GM23248 (cell line): Measurements from ENCODE around the gene LCE2C. TPM values are rescaled to one million over a fixed set of nuclear protein-coding genes. Genes with fewer than 3 reads are reported as not detected.
"Not testable (repeated sequence)": the region's sequence is repeated elsewhere in the genome, so short reads cannot be mapped to it uniquely, and the experiment has no call there.

Experiments used
- DNase-seq: peaks from one replicate; pipeline ENCODE4 v3.0.0-alpha.2; 2015
- H2AFZ ChIP-seq: fragments of 200-600 bp; sonication (generic); 2 replicates; pipeline ENCODE4 v1.6.1; 2016; ENCODE audit warnings: antibody characterized with exemption
- H3F3A ChIP-seq: fragments of 200-600 bp; sonication (generic); 2 replicates; pipeline ENCODE4 v1.6.1; 2016; ENCODE audit warnings: mild to moderate bottlenecking, antibody characterized with exemption, mixed run types; ENCODE audit not compliant: insufficient read depth
- H3K27ac ChIP-seq: fragments of 200-600 bp; sonication (generic); 2 replicates; pipeline ENCODE4 v1.5.1; 2016; ENCODE audit warnings: mild to moderate bottlenecking
- H3K27me3 ChIP-seq: fragments of 200-600 bp; sonication (generic); replicated peaks from 2 replicates; pipeline ENCODE4 v1.6.1; 2016; ENCODE audit warnings: mild to moderate bottlenecking; ENCODE audit not compliant: insufficient read depth
- H3K36me3 ChIP-seq: fragments of 200-600 bp; sonication (generic); 2 replicates; pipeline ENCODE4 v1.6.1; 2016; ENCODE audit warnings: low read depth, mild to moderate bottlenecking
- H3K4me1 ChIP-seq: fragments of 200-600 bp; sonication (generic); 2 replicates; pipeline ENCODE4 v1.6.1; 2016; ENCODE audit warnings: mild to moderate bottlenecking; ENCODE audit not compliant: insufficient read depth
- H3K4me2 ChIP-seq: fragments of 200-600 bp; sonication (generic); one replicate; pipeline ENCODE4 v1.6.1; 2016; ENCODE audit warnings: mild to moderate bottlenecking; ENCODE audit not compliant: unreplicated experiment
- H3K4me3 ChIP-seq: fragments of 200-600 bp; sonication (generic); 2 replicates; pipeline ENCODE4 v1.5.1; 2016; ENCODE audit warnings: mild to moderate bottlenecking
- H3K79me2 ChIP-seq: fragments of 200-600 bp; sonication (generic); 2 replicates; pipeline ENCODE4 v1.6.1; 2016; ENCODE audit warnings: mild to moderate bottlenecking; ENCODE audit not compliant: insufficient read depth
- H3K9ac ChIP-seq: fragments of 200-600 bp; sonication (generic); 2 replicates; pipeline ENCODE4 v1.6.1; 2016; ENCODE audit warnings: mild to moderate bottlenecking
- H3K9me2 ChIP-seq: fragments of 200-600 bp; sonication (generic); 2 replicates; pipeline ENCODE4 v1.6.1; 2016; ENCODE audit warnings: mixed run types, mild to moderate bottlenecking, moderate library complexity; ENCODE audit not compliant: insufficient read depth
- H3K9me3 ChIP-seq: fragments of 200-600 bp; sonication (generic); one replicate; pipeline ENCODE4 v1.6.1; 2017; ENCODE audit warnings: low read depth
- H4K20me1 ChIP-seq: fragments of 200-600 bp; sonication (generic); 2 replicates; pipeline ENCODE4 v1.6.0; 2016; ENCODE audit not compliant: insufficient read depth
- EZH2 ChIP-seq: fragments of 200-600 bp; sonication (generic); IDR thresholded peaks from 2 replicates; pipeline ENCODE4 v1.6.1; 2018; ENCODE audit warnings: antibody characterized with exemption, mild to moderate bottlenecking; ENCODE audit not compliant: insufficient read depth, poor library complexity, severe bottlenecking
- EZH2phosphoT487 ChIP-seq: fragments of 200-600 bp; sonication (generic); IDR thresholded peaks from 2 replicates; pipeline ENCODE4 v1.6.1; 2018; ENCODE audit warnings: antibody characterized with exemption, moderate library complexity, mild to moderate bottlenecking, low read depth; ENCODE audit not compliant: insufficient read depth
- WGBS, 2 experiments: methylation state at CpG; one replicate each; pipeline ENCODE4 v1.1.6; 2015 to 2017; ENCODE audit warnings: low lambda C conversion rate in 2 of 2, low coverage in 1 of 2; ENCODE audit errors: missing lambda C conversion rate in 2 of 2; 5-methylcytosine and 5-hydroxymethylcytosine counted together
- in situ Hi-C: fragments of 300-500 bp; cut with MboI; formaldehyde crosslinking; loops from 2 replicates; pipeline ENCODE4 v1.15.0; 2020
- polyA plus RNA-seq: library from polyadenylated mRNA; unstranded; fragments of >200 nt; fragmentation: Nextera tagmentation; extraction: Ambion mirVana; gene quantifications from 2 replicates; pipeline ENCODE4 v1.2.1, GENCODE V29; 2016
- total RNA-seq: library from RNA; depleted of rRNA; stranded (reverse); fragments of >200 nt; shearing (Covaris generic); gene quantifications from 2 replicates; pipeline ENCODE4 v1.2.3, GENCODE V29; 2014; rRNA removed

Gene LCE2C, protein sequence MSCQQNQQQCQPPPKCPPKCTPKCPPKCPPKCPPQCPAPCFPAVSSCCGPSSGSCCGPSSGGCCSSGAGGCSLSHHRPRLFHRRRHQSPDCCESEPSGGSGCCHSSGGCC
- total RNA-seq (3.2 TPM in 1 of 2 replicates, not detected in the other), polyA plus RNA-seq (1.8 and 2.0 TPM in 2 replicates)

DNA sequence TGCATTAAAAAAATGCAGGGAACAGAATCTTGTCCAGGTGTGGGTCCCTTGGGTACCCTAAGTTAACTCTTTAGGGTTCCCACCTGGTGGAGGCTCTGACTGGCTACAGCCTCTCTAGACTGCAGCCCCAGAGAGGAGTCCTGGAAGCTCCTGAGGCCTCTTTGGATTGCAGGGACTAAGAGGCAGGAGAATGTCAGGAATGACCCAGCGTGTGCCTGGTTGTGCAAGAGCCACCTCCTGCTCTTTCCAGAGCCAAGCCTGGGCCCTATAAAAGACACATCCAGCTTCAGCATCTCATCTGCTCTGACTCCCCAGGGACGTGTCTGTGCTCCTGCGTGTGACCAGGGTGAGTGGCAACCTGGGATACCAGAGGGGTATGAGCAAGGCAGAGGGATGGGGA, at the start of gene LCE2C:
Gene LCE2C (plus strand): TSS at position 297 of the 400 bp plus-strand sequence. CDS start 737 bp downstream, outside the sequence.
- not testable (repeated sequence) for H2AFZ ChIP-seq, H3K4me3 ChIP-seq, H3K9me3 ChIP-seq, H3K4me2 ChIP-seq, H3K27me3 ChIP-seq, H3K9me2 ChIP-seq, H3K27ac ChIP-seq, H3F3A ChIP-seq, H3K79me2 ChIP-seq, H3K4me1 ChIP-seq, H4K20me1 ChIP-seq, H3K9ac ChIP-seq, H3K36me3 ChIP-seq
- 18 to 30% methylated on average over 3 of the region's 3 CpGs for WGBS, 2 experiments
- peak; percentile 16 for DNase-seq
- in situ Hi-C loops = loop anchor here (25.0 kb wide), 1 partner anchor 537 kb away; the partner anchor contains the start of genes LELP1 and PRR9

DNA sequence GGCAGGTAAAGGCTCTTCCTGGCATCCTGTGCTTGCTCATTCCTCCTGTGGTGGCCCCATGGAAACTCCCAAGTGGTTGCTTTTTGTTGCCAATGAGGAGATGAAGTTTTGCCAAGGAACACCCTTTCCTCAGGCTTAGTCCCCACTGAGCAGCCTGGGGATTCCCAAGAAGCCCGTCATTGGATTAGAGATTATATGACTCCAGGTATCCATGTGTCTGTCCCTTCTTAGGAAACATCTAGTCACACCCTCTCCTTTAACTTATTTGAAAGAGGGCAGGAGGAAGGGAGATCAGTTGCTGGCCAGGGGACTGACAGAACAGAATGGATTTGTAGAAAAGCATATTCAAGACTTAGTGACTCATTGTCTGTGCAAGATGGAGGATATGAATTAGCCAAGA, 48.3 kb upstream of the LCE2C start:
- in situ Hi-C loops = no loop called here
- TF ChIP-seq EZH2phosphoT487 (no peak), EZH2 (no peak)
- Histone ChIP-seq H4K20me1 (no peaks in the 10 kb centered on the region), H3K4me3 (no peak overlapping the region), H3K9me3 (no peaks in the 10 kb centered on the region), H3K4me2 (no peak overlapping the region), H3K4me1 (peaks cover 5% of the 10 kb centered on the region; the same call in 1 of the 2 replicates), H3K27ac (no peak overlapping the region), H3K79me2 (no peaks in the 10 kb centered on the region), H3K36me3 (no peaks in the 10 kb centered on the region), H3K9ac (no peak overlapping the region), H3K27me3 (no peaks in the 10 kb centered on the region; the same call in 1 of the 2 replicates), H3F3A (no peaks in the 10 kb centered on the region), H2AFZ (no peak overlapping the region), H3K9me2 (no peaks in the 10 kb centered on the region)
- DNase-seq = no peak
- 20 to 33% methylated on average over 1 of the region's 1 CpG for WGBS, 2 experiments

DNA sequence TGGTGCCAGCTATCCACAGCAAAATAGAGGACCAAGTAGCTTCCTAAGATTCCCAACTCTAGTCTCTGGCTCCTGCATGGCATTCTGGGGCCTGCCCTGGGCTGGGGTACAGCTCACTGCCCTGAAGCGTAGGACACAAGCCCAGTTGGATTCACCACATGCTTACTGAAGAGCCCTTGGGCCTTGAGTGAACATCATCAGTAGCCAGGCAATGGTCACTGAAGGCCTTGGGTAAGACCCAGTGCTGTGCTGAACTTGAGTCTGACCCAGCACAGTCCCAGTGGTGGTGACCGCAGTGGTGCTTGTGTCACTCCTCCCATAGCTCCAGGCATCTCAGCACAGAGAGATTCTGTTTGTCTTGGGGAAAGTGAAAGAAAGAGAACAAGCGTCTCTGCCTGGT, 44.5 kb upstream of the LCE2C start:
- in situ Hi-C loops = no loop called here
- Histone ChIP-seq H3K27ac (no peak overlapping the region), H2AFZ (no peak overlapping the region), H3K9me3 (no peaks in the 10 kb centered on the region), H3K9me2 (no peaks in the 10 kb centered on the region), H3K4me1 (no peaks in the 10 kb centered on the region), H3K36me3 (no peaks in the 10 kb centered on the region), H3K4me2 (no peak overlapping the region), H4K20me1 (no peaks in the 10 kb centered on the region), H3K4me3 (no peak overlapping the region), H3K9ac (no peak overlapping the region), H3K79me2 (no peaks in the 10 kb centered on the region), H3F3A (no peaks in the 10 kb centered on the region), H3K27me3 (peaks cover 6% of the 10 kb centered on the region; the same call in 1 of the 2 replicates)
- TF ChIP-seq EZH2 (no peak), EZH2phosphoT487 (no peak)
- WGBS, 2 experiments = 56 to 59% methylated on average over 3 of the region's 3 CpGs
- DNase-seq = no peak

GRCh38 chr1:152640351-152640750, 34.7 kb upstream of the LCE2C start:
- in situ Hi-C loops = no loop called here
- Histone ChIP-seq H3K9me3 (no peaks in the 10 kb centered on the region), H2AFZ (no peak overlapping the region), H3K36me3 (no peaks in the 10 kb centered on the region), H3K9ac (no peak overlapping the region), H3K27ac (no peak overlapping the region), H3K4me3 (no peak overlapping the region), H4K20me1 (no peaks in the 10 kb centered on the region), H3K4me1 (no peaks in the 10 kb centered on the region), H3K27me3 (peaks cover 13% of the 10 kb centered on the region), H3F3A (no peaks in the 10 kb centered on the region), H3K4me2 (no peak overlapping the region), H3K79me2 (no peaks in the 10 kb centered on the region), H3K9me2 (no peaks in the 10 kb centered on the region)
- no peak for DNase-seq
- WGBS, 2 experiments = 27 to 33% methylated on average over 1 of the region's 1 CpG
- TF ChIP-seq EZH2 (no peak), EZH2phosphoT487 (no peak)

- H4K20me1 ChIP-seq = no peaks in the 10 kb centered on the region
- H3K9ac ChIP-seq = no peak overlapping the region
- no peaks in the 10 kb centered on the region for H3K79me2 ChIP-seq
- H2AFZ ChIP-seq = no peak overlapping the region
- DNase-seq = no peak
- H3K27ac ChIP-seq = no peak overlapping the region
- peaks cover 22% of the 10 kb centered on the region for H3K27me3 ChIP-seq
- H3K9me2 ChIP-seq = no peaks in the 10 kb centered on the region
- H3K4me3 ChIP-seq = no peak overlapping the region
- H3K4me2 ChIP-seq = no peak overlapping the region
- H3K4me1 ChIP-seq = no peaks in the 10 kb centered on the region
- no peaks in the 10 kb centered on the region for H3K36me3 ChIP-seq
- in situ Hi-C loops = no loop called here
- TF ChIP-seq EZH2phosphoT487 = no peak
- TF ChIP-seq EZH2 = no peak
- 12 to 17% methylated on average over 3 of the region's 3 CpGs for WGBS, 2 experiments
- no peaks in the 10 kb centered on the region for H3K9me3 ChIP-seq
- no peaks in the 10 kb centered on the region for H3F3A ChIP-seq
Measured at GRCh38 chr1:152643945-152644344, 31.1 kb upstream of the LCE2C start.
